Measurements from ENCODE around the gene OSGIN1.

Gene OSGIN1

GRCh38 chr16:83935005-83935857 is 17.8 kb upstream of the OSGIN1 start:
- H3K36me3 ChIP-seq (replicated peaks; ENCODE audit: low read depth, low read length): no peaks in the 10 kb centered on the region
- H4K20me1 ChIP-seq (ENCODE audit: insufficient read depth, low read length): no peaks in the 10 kb centered on the region
- no peak overlapping the region for H3K27ac ChIP-seq (ENCODE audit: low read length)
- H3K4me3 ChIP-seq (ENCODE audit: low read length): no peak overlapping the region
- H3K27me3 ChIP-seq (ENCODE audit: low read depth, low read length): 0 out of 2 replicates have a peak, but pooled peaks cover 5% of the 10 kb centered on the region
- TF ChIP-seq CTCF (IDR thresholded peaks at IDR 0.05; ENCODE audit: low read depth, low read length) (no peak), EZH2phosphoT487 (IDR thresholded peaks at IDR 0.05; ENCODE audit: low read depth) (no peak)
- H3K9ac ChIP-seq (ENCODE audit: low read length): no peak overlapping the region
- no peaks in the 10 kb centered on the region for H3K9me3 ChIP-seq (ENCODE audit: insufficient read depth, low read length)
- H3K4me2 ChIP-seq (ENCODE audit: low read length): no peak overlapping the region
- no peak overlapping the region for H2AFZ ChIP-seq (ENCODE audit: low read depth, low read length)
- H3K79me2 ChIP-seq (ENCODE audit: low read length): no peaks in the 10 kb centered on the region
- no peaks in the 10 kb centered on the region for H3K4me1 ChIP-seq (ENCODE audit: low read length)

DNA sequence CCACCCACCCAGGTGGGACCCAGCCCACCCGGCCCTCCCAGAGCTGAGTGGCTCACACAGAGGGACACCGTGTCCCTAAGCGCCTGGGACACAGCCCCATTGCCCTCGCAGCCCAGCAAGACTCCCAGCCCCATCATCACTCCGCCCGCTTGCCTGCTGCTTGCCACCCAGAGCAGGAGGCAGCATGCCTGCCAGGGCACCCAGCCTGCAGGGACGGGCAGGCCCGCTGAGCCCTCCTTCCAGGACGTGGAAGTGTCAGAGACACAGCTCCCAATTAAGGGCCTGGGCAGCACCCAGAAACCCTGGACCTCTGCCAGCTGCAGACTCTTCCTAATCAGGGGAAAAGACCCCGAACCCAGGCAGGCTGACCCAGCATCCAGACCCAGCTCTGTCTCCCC is 17.2 kb upstream of the OSGIN1 start:
- Histone ChIP-seq H3K4me2 (ENCODE audit: low read length) (no peak overlapping the region), H3K27me3 (ENCODE audit: low read depth, low read length) (0 out of 2 replicates have a peak, but pooled peaks cover 5% of the 10 kb centered on the region), H3K79me2 (ENCODE audit: low read length) (no peaks in the 10 kb centered on the region), H4K20me1 (ENCODE audit: insufficient read depth, low read length) (no peaks in the 10 kb centered on the region), H3K4me1 (ENCODE audit: low read length) (no peaks in the 10 kb centered on the region), H3K36me3 (replicated peaks; ENCODE audit: low read depth, low read length) (no peaks in the 10 kb centered on the region), H3K4me3 (ENCODE audit: low read length) (no peak overlapping the region), H3K9ac (ENCODE audit: low read length) (no peak overlapping the region), H2AFZ (ENCODE audit: low read depth, low read length) (no peak overlapping the region), H3K9me3 (ENCODE audit: insufficient read depth, low read length) (no peaks in the 10 kb centered on the region), H3K27ac (ENCODE audit: low read length) (no peak overlapping the region)
- TF ChIP-seq CTCF (IDR thresholded peaks at IDR 0.05; ENCODE audit: low read depth, low read length) (no peak), EZH2phosphoT487 (IDR thresholded peaks at IDR 0.05; ENCODE audit: low read depth) (no peak)

DNA sequence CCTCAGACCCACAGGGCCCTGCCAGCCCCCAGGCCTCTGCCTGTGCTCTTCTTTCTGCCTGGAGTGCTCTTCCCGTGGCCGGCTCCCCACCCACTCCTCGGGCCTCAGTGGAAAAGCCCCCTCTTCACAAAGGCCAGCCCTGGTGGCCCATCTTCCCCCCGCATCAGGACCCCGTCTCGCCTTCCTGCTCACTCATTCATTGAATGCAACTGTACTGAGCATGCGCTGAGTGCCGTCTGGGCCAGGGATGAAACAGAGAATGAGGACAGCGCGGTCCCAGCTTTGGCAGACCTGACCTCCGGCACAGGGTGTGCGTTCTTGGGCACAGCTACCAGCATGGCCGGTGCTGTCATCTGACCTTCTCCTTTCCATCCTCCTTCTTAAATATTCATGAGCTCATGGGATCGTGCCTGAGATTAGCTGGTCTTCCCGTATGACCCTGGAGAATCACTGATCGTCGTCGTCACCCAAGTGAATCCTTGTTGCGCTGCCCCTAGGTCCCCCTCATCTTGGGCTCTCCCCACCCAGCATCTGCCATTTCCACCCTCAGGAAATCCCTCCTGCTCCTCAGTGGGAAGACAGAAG is 16.4 kb upstream of the OSGIN1 start:
- TF ChIP-seq CTCF (IDR thresholded peaks at IDR 0.05; ENCODE audit: low read depth, low read length): no peak
- H2AFZ ChIP-seq (ENCODE audit: low read depth, low read length): no peak overlapping the region
- no peaks in the 10 kb centered on the region for H3K36me3 ChIP-seq (replicated peaks; ENCODE audit: low read depth, low read length)
- no peaks in the 10 kb centered on the region for H3K79me2 ChIP-seq (ENCODE audit: low read length)
- no peak overlapping the region for H3K4me3 ChIP-seq (ENCODE audit: low read length)
- H3K9me3 ChIP-seq (ENCODE audit: insufficient read depth, low read length): no peaks in the 10 kb centered on the region
- H3K9ac ChIP-seq (ENCODE audit: low read length): no peak overlapping the region
- no peak overlapping the region for H3K4me2 ChIP-seq (ENCODE audit: low read length)
- H4K20me1 ChIP-seq (ENCODE audit: insufficient read depth, low read length): no peaks in the 10 kb centered on the region
- H3K27me3 ChIP-seq (ENCODE audit: low read depth, low read length): 0 out of 2 replicates have a peak, but pooled peaks cover 5% of the 10 kb centered on the region
- no peak overlapping the region for H3K27ac ChIP-seq (ENCODE audit: low read length)
- H3K4me1 ChIP-seq (ENCODE audit: low read length): no peaks in the 10 kb centered on the region

DNA sequence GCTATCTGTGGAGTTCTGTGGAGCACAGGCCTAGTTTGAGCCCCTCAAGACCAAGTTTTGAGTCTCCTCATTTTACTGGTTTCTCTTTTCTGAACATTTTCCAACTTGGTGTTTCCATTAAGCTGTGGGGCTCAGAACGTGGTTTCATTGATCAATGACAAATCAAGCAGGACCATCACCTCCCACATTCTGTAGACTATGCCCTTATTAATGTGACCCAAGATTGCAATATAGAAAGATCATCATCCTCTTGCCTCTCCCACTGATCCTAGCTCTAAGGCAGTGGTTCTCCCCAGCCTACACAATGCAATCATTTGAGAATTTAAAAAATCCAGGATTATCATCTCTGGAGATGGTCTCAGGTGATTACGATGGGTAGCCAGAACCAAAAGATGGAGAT is 15.8 kb upstream of the OSGIN1 start:
- Histone ChIP-seq H3K9ac (ENCODE audit: low read length) (no peak overlapping the region), H3K4me1 (ENCODE audit: low read length) (no peaks in the 10 kb centered on the region), H3K27me3 (ENCODE audit: low read depth, low read length) (0 out of 2 replicates have a peak, but pooled peaks cover 5% of the 10 kb centered on the region), H3K4me2 (ENCODE audit: low read length) (no peak overlapping the region), H4K20me1 (ENCODE audit: insufficient read depth, low read length) (no peaks in the 10 kb centered on the region), H3K9me3 (ENCODE audit: insufficient read depth, low read length) (no peaks in the 10 kb centered on the region), H3K36me3 (replicated peaks; ENCODE audit: low read depth, low read length) (no peaks in the 10 kb centered on the region), H2AFZ (ENCODE audit: low read depth, low read length) (no peak overlapping the region), H3K79me2 (ENCODE audit: low read length) (no peaks in the 10 kb centered on the region), H3K4me3 (ENCODE audit: low read length) (no peak overlapping the region), H3K27ac (ENCODE audit: low read length) (no peak overlapping the region)
- no peak for TF ChIP-seq CTCF (IDR thresholded peaks at IDR 0.05; ENCODE audit: low read depth, low read length)
- no peak for TF ChIP-seq EZH2phosphoT487 (IDR thresholded peaks at IDR 0.05; ENCODE audit: low read depth)
